Glutamatergic neuron (in vitro differentiated cells): ENCODE results near the gene R3HDM4. TPM values are rescaled to one million over a fixed set of nuclear protein-coding genes. Genes with fewer than 3 reads are reported as not detected.

Experiments used
- DNase-seq: peaks from one replicate; pipeline ENCODE4 v3.0.0; 2022
- H3K27ac Mint-ChIP-seq: one replicate; pipeline ENCODE4 v1.8.0; 2020; ENCODE audit warnings: mild to moderate bottlenecking, mixed read lengths, inconsistent platforms; ENCODE audit not compliant: unreplicated experiment
- H3K27me3 Mint-ChIP-seq: one replicate; pipeline ENCODE4 v1.8.0; 2020; ENCODE audit warnings: mild to moderate bottlenecking, moderate library complexity, mixed read lengths, inconsistent platforms; ENCODE audit not compliant: unreplicated experiment
- H3K36me3 Mint-ChIP-seq: one replicate; pipeline ENCODE4 v1.8.0; 2020; ENCODE audit warnings: mild to moderate bottlenecking, mixed read lengths, inconsistent platforms; ENCODE audit not compliant: unreplicated experiment
- H3K4me1 Mint-ChIP-seq: one replicate; pipeline ENCODE4 v1.8.0; 2020; ENCODE audit warnings: mild to moderate bottlenecking, low read depth, mixed read lengths, inconsistent platforms; ENCODE audit not compliant: unreplicated experiment
- H3K4me3 Mint-ChIP-seq: one replicate; pipeline ENCODE4 v1.8.0; 2020; ENCODE audit warnings: mild to moderate bottlenecking, mixed read lengths, inconsistent platforms; ENCODE audit not compliant: unreplicated experiment
- H3K9me3 Mint-ChIP-seq: one replicate; pipeline ENCODE4 v1.8.0; 2020; ENCODE audit warnings: mild to moderate bottlenecking, moderate library complexity, mixed read lengths, inconsistent platforms; ENCODE audit not compliant: unreplicated experiment
- total RNA-seq: library from RNA; stranded (reverse); fragmentation: NEBNext Ultra II Directional; extraction: Animal tissue kit (Norgen Biotek cat#: 25700); gene quantifications from one replicate; pipeline ENCODE4 v1.2.1, GENCODE V29; 2021; ENCODE audit not compliant: unreplicated experiment
- TF ChIP-seq, protein P1 (sequence below): fragments of 200-600 bp; sonication (generic); IDR thresholded peaks from one replicate; pipeline ENCODE4 v1.5.0; 2021; ENCODE audit not compliant: partially characterized antibody, unreplicated experiment

R3HDM4 gene
- total RNA-seq, 1 donor from 2014 or later, result 61.9 TPM

- H3K9me3 Mint-ChIP-seq, result peaks cover 8% of the 10 kb centered on the region
- DNase-seq, result no peak
- H3K27ac Mint-ChIP-seq, result no peak overlapping the region
- TF ChIP-seq, protein P1, sequence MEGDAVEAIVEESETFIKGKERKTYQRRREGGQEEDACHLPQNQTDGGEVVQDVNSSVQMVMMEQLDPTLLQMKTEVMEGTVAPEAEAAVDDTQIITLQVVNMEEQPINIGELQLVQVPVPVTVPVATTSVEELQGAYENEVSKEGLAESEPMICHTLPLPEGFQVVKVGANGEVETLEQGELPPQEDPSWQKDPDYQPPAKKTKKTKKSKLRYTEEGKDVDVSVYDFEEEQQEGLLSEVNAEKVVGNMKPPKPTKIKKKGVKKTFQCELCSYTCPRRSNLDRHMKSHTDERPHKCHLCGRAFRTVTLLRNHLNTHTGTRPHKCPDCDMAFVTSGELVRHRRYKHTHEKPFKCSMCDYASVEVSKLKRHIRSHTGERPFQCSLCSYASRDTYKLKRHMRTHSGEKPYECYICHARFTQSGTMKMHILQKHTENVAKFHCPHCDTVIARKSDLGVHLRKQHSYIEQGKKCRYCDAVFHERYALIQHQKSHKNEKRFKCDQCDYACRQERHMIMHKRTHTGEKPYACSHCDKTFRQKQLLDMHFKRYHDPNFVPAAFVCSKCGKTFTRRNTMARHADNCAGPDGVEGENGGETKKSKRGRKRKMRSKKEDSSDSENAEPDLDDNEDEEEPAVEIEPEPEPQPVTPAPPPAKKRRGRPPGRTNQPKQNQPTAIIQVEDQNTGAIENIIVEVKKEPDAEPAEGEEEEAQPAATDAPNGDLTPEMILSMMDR, result no peak
- peaks cover 14% of the 10 kb centered on the region for H3K27me3 Mint-ChIP-seq
- no peak overlapping the region for H3K4me3 Mint-ChIP-seq
- peaks cover 6% of the 10 kb centered on the region for H3K36me3 Mint-ChIP-seq
- peaks cover 15% of the 10 kb centered on the region for H3K4me1 Mint-ChIP-seq
These were observed 22.0 kb upstream of the R3HDM4 start for GRCh38 chr19:934865-935479.

DNA sequence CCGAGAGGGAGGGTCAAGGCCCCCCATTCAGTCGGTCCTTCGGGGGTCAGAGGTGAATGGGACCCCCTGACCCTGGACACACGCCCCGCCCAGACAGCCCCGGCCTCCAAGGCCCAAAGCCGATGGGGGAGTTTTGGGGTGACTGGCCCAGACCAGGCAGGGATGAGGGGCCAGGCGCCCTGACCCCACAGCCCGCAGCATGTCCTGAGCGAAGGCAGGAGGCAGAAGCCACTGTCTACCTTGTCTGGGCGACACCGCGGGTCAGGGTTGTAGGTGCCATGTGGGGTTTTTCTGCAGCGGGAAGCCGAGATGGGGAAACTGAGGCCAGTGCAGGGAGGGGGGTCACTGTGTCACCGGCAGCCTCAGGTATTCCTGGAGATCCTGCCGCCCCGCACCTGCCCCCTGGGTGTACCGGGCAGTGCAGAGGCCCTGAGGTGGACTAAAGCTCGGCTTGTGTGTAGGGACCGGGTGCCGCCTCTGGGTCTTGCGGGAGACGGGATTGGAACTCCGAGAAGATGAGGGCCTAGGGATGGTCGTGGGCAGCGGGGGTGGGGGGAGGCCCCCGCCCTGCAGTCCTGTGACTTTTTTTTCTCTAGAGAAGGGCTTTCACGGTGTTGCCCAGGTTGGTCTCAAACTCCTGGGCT lies 21.3 kb upstream of the R3HDM4 start:
- DNase-seq, result no peak
- Mint-ChIP-seq H3K9me3 (peaks cover 8% of the 10 kb centered on the region), H3K27ac (no peak overlapping the region), H3K27me3 (peaks cover 12% of the 10 kb centered on the region), H3K4me3 (no peak overlapping the region), H3K36me3 (peaks cover 4% of the 10 kb centered on the region), H3K4me1 (peaks cover 14% of the 10 kb centered on the region)
- TF ChIP-seq, protein P1, result no peak

DNA sequence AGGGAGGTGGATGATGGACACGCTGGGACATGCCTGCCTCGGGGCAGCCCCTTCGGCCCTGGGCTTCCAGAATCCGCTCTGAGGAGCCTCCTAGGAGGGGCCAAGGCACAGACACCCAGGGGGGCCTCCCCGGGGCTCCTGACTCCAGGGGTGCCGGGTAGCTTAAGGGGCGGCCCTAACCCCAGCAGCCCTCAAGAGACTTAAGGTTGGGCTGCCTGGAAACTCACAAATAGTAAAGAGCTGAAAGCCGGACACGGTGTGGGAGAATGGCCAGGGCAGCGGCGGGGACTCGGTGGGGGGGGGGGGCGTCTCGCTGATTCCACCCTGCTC lies 20.5 kb upstream of the R3HDM4 start:
- peak overlapping the region; percentile 90 for H3K27ac Mint-ChIP-seq
- TF ChIP-seq, protein P1, result no peak
- no peak overlapping the region for H3K4me3 Mint-ChIP-seq

DNA sequence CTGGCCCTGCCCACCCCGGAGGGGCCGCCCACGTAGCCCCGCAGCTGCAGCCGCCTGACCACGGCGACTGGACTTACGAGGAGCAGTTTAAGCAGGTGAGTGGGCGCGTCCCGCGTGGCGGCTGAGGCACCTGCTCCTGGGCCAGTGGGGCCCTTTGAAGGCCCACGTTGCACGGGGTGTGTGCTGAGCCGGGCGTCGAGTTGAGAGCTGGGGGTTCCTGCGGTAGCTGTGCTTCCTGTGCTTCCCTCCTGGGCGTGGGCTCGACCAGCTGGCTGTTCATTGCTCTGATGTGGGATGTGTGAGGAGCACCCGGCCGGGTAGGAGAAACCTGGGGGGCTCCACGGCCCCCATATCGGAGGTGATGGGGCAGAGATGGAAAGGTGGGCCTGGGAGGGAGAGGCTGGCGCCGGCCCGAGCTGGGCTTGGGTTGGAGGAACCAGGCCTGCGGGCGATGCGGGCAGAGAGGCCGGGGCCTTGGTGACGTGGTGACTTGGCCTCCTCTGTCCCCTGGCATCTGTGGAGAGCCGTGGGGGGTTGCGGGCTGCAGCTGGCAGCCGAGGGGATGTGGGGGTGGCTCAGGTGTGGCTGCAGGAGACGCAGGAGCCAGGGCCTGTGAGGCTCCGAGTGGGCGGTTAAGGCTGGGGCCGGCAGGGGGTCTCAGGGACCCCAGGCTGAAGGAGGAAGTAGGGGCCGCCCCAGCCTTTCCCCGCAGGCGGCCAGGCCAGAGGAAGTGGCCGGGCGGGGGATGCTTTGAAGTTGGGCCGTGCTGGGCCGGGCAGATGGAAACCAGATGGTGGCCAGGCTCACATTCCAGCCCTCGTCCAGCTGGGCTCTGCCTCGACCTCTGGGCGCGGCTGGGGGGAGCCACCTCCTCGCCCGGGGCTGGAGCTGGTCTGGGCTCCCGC lies 19.9 kb upstream of the R3HDM4 start:
- peak; percentile 87 for DNase-seq
- Mint-ChIP-seq H3K9me3 (peaks cover 8% of the 10 kb centered on the region), H3K27me3 (peaks cover 12% of the 10 kb centered on the region), H3K27ac (peak overlapping the region; percentile 90), H3K4me1 (peaks cover 12% of the 10 kb centered on the region), H3K36me3 (peaks cover 4% of the 10 kb centered on the region), H3K4me3 (peak overlapping the region; percentile 49)
- TF ChIP-seq, protein P1, result no peak

More for the DNA sequence above, 20.5 kb upstream of the R3HDM4 start:
- Mint-ChIP-seq H3K27me3 (peaks cover 12% of the 10 kb centered on the region), H3K4me1 (peaks cover 14% of the 10 kb centered on the region), H3K36me3 (peaks cover 4% of the 10 kb centered on the region), H3K9me3 (peaks cover 8% of the 10 kb centered on the region)
- no peak for DNase-seq
